AG04449 (cell line): ENCODE data around the gene SCD5.
A peak's percentile ranks its signal among the peaks of the same experiment; 100 is the strongest.

Source experiments
- CTCF ChIA-PET: fragments of 350-600 bp; formaldehyde crosslinking; extraction: SDS; loops from one replicate; lab custom pipeline; 2021; ENCODE audit warnings: antibody characterized with exemption; lab: Yijun Ruan, JAX
- POLR2A ChIA-PET: fragments of 400-600, 350-600 bp; formaldehyde crosslinking; extraction: SDS; loops from one replicate; lab custom pipeline; 2020; ENCODE audit warnings: antibody characterized with exemption, inconsistent platforms; lab: Yijun Ruan, JAX
- DNase-seq: peaks from one replicate; pipeline ENCODE4 v3.0.0-alpha.2; 2010; ENCODE audit warnings: low read depth, low spot score
- H3K4me3 ChIP-seq: 2 replicates; pipeline ENCODE4 v1.5.1; 2011; ENCODE audit warnings: low read depth, mild to moderate bottlenecking, control low read depth, low read length
- CTCF ChIP-seq: IDR thresholded peaks from one replicate; pipeline ENCODE4 v1.5.1; 2011; ENCODE audit warnings: mild to moderate bottlenecking, moderate library complexity, low read length, control low read depth, inconsistent platforms; ENCODE audit not compliant: insufficient read depth; ENCODE audit errors: missing control alignments

SCD5 gene

GRCh38 chr4:82650868-82651267 is 147.7 kb downstream of the SCD5 start:
- no peak for DNase-seq
- ChIA-PET POLR2A (no interaction called here), CTCF (no interaction called here)
- TF ChIP-seq CTCF: no peak
- no peak overlapping the region for H3K4me3 ChIP-seq

- ChIA-PET POLR2A (no interaction called here), CTCF (interaction anchor here (0.8 to 1.4 kb wide), 4 partner anchors 8 to 153 kb away, joined by 3 to 5 read pairs (median 4); no protein-coding TSS in a partner anchor)
- TF ChIP-seq CTCF: no peak
- peak; percentile 17 for DNase-seq
- no peak overlapping the region for H3K4me3 ChIP-seq
Measured at GRCh38 chr4:82648356-82648755, 150.2 kb downstream of the SCD5 start.

- no peak for TF ChIP-seq CTCF
- ChIA-PET POLR2A (no interaction called here), CTCF (no interaction called here)
- no peak for DNase-seq
- no peak overlapping the region for H3K4me3 ChIP-seq
Measured at GRCh38 chr4:82645936-82646565, 152.5 kb downstream of the SCD5 start.

- no peak for DNase-seq
- POLR2A ChIA-PET: no interaction called here
- no peak overlapping the region for H3K4me3 ChIP-seq
- no peak for TF ChIP-seq CTCF
- CTCF ChIA-PET: no interaction called here
Measured at GRCh38 chr4:82644734-82645126, 153.9 kb downstream of the SCD5 start.

GRCh38 chr4:82643994-82644733 is 154.4 kb downstream of the SCD5 start:
- POLR2A ChIA-PET: no interaction called here
- CTCF ChIA-PET: no interaction called here
- no peak overlapping the region for H3K4me3 ChIP-seq
- DNase-seq: peak; percentile 75
- TF ChIP-seq CTCF: no peak

GRCh38 chr4:82642331-82642730 is 156.3 kb downstream of the SCD5 start:
- no peak overlapping the region for H3K4me3 ChIP-seq
- DNase-seq: no peak
- ChIA-PET POLR2A (no interaction called here), CTCF (interaction anchor here (1.4 kb wide), 1 partner anchor 9 kb away, joined by 4 read pairs; no protein-coding TSS in a partner anchor)
- TF ChIP-seq CTCF: no peak
